ENCODE measurements around the gene ARHGAP23. TPM values are rescaled to one million over a fixed set of nuclear protein-coding genes. Genes with fewer than 3 reads are reported as not detected.

ARHGAP23 gene
- 52.5 and 137 TPM in 2 replicates for total RNA-seq

GRCh38 chr17:38428112-38428642, at the start of gene ARHGAP23:
ARHGAP23 (plus strand) TSS chr17:38428464; CDS start chr17:38428486, 22 bp downstream.

Other genes with a start within 250 kb of the ARHGAP23 start
- not detected in 2 replicates for gene TBC1D3, start 235.9 kb upstream of the ARHGAP23 start, total RNA-seq
- 25.8 and 39.2 TPM in 2 replicates for gene MRPL45, start 131.3 kb upstream of the ARHGAP23 start, total RNA-seq
- under 0.01 TPM in 1 of 2 replicates, not detected in the other for gene GPR179, start 84.5 kb upstream of the ARHGAP23 start, total RNA-seq
- gene SOCS7, start 76.6 kb upstream of the ARHGAP23 start, total RNA-seq, result 4.6 and 9.3 TPM in 2 replicates
- under 0.01 TPM in 1 of 2 replicates, not detected in the other for gene SRCIN1, start 177.5 kb downstream of the ARHGAP23 start, total RNA-seq
- 4.4 and 6.7 TPM in 2 replicates for gene EPOP, start 246.5 kb downstream of the ARHGAP23 start, total RNA-seq